Body of pancreas (tissue), 4 donors: ENCODE data around the gene GPR137B. TPM values are rescaled to one million over a fixed set of nuclear protein-coding genes. Genes with fewer than 3 reads are reported as not detected.

Experiments used
- ATAC-seq: fragments of 150-250 bp; one replicate; pipeline ENCODE4 v1.9.1; 2016
- DNase-seq, 4 donors: peaks; one replicate each; pipeline ENCODE4 v3.0.0-alpha.2; 2019
- H3K27ac ChIP-seq, 4 donors: fragments of 200-600 bp; sonication (generic); 1 replicate in 3 of 4; 2 replicates in 1 of 4; pipeline versions ENCODE4 v1.5.1 to v1.6.1; 2016 to 2019; ENCODE audit warnings: mild to moderate bottlenecking in 1 of 4, mixed read lengths in 1 of 4, moderate library complexity in 1 of 4
- H3K27me3 ChIP-seq, 2 donors: fragments of 200-600 bp; sonication (generic); one replicate each; pipeline ENCODE4 v1.6.0; 2016; ENCODE audit warnings: mild to moderate bottlenecking in 1 of 2
- H3K36me3 ChIP-seq, 2 donors: fragments of 200-600 bp; sonication (generic); replicated peaks in 1 of 2; 2 replicates each; pipeline ENCODE4 v1.5.1; 2016; ENCODE audit warnings: low read depth in 2 of 2; ENCODE audit not compliant: insufficient read depth in 1 of 2
- H3K4me1 ChIP-seq: fragments of 200-600 bp; sonication (generic); one replicate; pipeline ENCODE4 v1.6.0; 2016
- H3K4me3 ChIP-seq, 2 donors: fragments of 200-600 bp; sonication (generic); 1 replicate in 1 of 2; 2 replicates in 1 of 2; pipeline ENCODE4 v1.5.1; 2016 to 2019
- H3K9me3 ChIP-seq, 3 donors: fragments of 200-600 bp; sonication (generic); 1 replicate in 2 of 3; 2 replicates in 1 of 3; pipeline ENCODE4 v1.5.1; 2016
- POLR2A ChIP-seq, 3 donors: fragments of 450-650 bp; IDR thresholded peaks; one replicate each; pipeline ENCODE4 v1.6.1; 2016; ENCODE audit warnings: antibody characterized with exemption in 3 of 3, mild to moderate bottlenecking in 2 of 3
- WGBS, 2 donors: methylation state at CpG; one replicate each; pipeline ENCODE4 v1.1.5; 2017; 5-methylcytosine and 5-hydroxymethylcytosine counted together
- intact Hi-C: fragments of 100-400 bp; cut with DNase I; formaldehyde crosslinking; loops from one replicate; pipeline ENCODE4 v1.15.1; 2023
- total RNA-seq, 2 donors: library from RNA; depleted of rRNA; stranded (reverse); fragments of >200 nt; gene quantifications; one replicate each; pipeline ENCODE4 v1.1.0, GENCODE V29; 2016
- TF ChIP-seq, protein P1 (sequence below), 7 experiments: fragments of 450-650 bp in 4 of 7; fragments of 200-600 bp in 3 of 7; sonication (generic) in 3 of 7; IDR thresholded peaks; one replicate each; pipeline ENCODE4 v1.5.1; 2016 to 2019; ENCODE audit warnings: antibody characterized with exemption in 7 of 7

Gene GPR137B
- total RNA-seq, 2 donors from 2014 or later = 3.3 to 3.9 TPM

DNA sequence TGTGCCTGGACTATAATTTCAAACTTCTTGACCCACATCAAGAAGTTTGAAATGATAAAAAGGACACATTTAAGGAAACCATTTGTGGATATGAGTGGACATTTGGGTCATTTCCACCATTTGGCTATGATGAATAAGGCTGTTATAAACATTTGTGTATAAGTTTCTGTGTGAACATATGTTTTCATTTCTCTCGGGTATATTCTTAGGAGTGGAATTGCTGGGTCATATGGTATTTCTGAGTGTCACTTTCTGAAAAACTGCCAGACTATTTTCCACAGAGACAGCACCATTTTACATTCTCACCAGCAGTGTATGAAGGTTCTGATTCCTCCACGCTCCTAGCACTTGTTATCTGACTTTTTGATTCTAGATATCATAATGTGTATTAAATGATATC, 50.8 kb downstream of the GPR137B start:
- Histone ChIP-seq H3K9me3 (peaks cover 0 to 58% (median 2%) of the 10 kb centered on the region in 3 donors), H3K27me3 (no peaks in the 10 kb centered on the region), H3K4me3 (no peak overlapping the region), H3K27ac (no peak overlapping the region), H3K36me3 (no peaks in the 10 kb centered on the region), H3K4me1 (no peaks in the 10 kb centered on the region)
- TF ChIP-seq, protein P1, sequence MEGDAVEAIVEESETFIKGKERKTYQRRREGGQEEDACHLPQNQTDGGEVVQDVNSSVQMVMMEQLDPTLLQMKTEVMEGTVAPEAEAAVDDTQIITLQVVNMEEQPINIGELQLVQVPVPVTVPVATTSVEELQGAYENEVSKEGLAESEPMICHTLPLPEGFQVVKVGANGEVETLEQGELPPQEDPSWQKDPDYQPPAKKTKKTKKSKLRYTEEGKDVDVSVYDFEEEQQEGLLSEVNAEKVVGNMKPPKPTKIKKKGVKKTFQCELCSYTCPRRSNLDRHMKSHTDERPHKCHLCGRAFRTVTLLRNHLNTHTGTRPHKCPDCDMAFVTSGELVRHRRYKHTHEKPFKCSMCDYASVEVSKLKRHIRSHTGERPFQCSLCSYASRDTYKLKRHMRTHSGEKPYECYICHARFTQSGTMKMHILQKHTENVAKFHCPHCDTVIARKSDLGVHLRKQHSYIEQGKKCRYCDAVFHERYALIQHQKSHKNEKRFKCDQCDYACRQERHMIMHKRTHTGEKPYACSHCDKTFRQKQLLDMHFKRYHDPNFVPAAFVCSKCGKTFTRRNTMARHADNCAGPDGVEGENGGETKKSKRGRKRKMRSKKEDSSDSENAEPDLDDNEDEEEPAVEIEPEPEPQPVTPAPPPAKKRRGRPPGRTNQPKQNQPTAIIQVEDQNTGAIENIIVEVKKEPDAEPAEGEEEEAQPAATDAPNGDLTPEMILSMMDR (IDR thresholded peaks at IDR 0.05) = no peak
- no peak for TF ChIP-seq POLR2A (IDR thresholded peaks at IDR 0.05)
- no peak for DNase-seq
- intact Hi-C loops = no loop called here
- ATAC-seq = peak; percentile 15
- 81 to 87% methylated on average over 2 of the region's 2 CpGs for WGBS, 2 donors

DNA sequence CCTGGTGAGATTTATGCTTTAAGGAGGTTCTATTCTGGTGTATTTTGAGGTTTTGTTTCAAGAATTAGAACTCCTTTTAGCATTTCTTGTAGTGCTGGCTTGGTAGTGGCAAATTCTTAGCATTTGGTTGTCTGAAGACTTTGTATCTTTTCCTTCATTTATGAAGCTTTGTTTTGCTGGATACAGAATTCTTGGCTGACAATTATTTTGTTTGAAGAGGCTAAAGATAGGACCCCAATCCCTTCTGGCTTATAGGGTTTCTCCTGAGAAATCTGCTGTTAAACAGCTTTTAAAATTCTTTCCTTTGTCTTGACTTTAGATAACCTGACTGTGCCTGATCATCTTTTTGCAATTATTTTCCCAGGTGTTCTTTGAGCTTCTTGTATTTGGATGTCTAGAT, 58.6 kb downstream of the GPR137B start:
- peaks cover 2 to 90% (median 4%) of the 10 kb centered on the region in 3 donors for H3K9me3 ChIP-seq
- intact Hi-C loops = no loop called here
- no peak for ATAC-seq

DNA sequence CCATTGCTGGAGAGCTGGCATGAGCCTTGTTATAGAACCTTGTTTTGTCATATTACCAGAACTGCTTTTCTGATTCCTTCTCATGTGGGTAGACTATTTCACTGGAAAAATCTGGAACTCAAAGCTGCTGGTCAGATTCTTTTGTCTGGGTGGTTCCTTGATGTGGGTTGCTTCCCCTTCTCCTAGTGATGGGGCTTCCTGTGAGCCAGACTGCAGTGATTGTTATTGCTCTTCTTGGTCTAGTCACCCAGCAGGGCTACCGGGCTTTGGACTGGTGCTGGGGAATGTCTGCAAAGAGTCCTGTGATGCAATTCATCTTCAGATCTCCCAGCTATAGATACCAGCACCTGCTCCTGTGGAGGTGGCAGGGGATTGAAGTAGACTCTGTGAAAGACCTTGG, 59.4 kb downstream of the GPR137B start:
- H3K9me3 ChIP-seq = peaks cover 2 to 93% (median 4%) of the 10 kb centered on the region in 3 donors
- no peak overlapping the region for H3K27ac ChIP-seq
- no peak for TF ChIP-seq POLR2A (IDR thresholded peaks at IDR 0.05)
- TF ChIP-seq, protein P1 (IDR thresholded peaks at IDR 0.05) = no peak
- H3K27me3 ChIP-seq = no peaks in the 10 kb centered on the region
- no peak overlapping the region for H3K4me3 ChIP-seq
- intact Hi-C loops = no loop called here
- no peaks in the 10 kb centered on the region for H3K36me3 ChIP-seq
- ATAC-seq (peak; percentile 13), DNase-seq (no peak)
- WGBS, 2 donors = 71 to 88% methylated on average over 1 of the region's 1 CpG
- no peaks in the 10 kb centered on the region for H3K4me1 ChIP-seq

More for the DNA sequence above, 58.6 kb downstream of the GPR137B start:
- Histone ChIP-seq H3K4me3 (no peak overlapping the region), H3K27me3 (no peaks in the 10 kb centered on the region), H3K27ac (no peak overlapping the region), H3K4me1 (no peaks in the 10 kb centered on the region), H3K36me3 (no peaks in the 10 kb centered on the region)
- TF ChIP-seq, protein P1 (IDR thresholded peaks at IDR 0.05) = no peak
- TF ChIP-seq POLR2A (IDR thresholded peaks at IDR 0.05) = no peak
- no peak for DNase-seq

DNA sequence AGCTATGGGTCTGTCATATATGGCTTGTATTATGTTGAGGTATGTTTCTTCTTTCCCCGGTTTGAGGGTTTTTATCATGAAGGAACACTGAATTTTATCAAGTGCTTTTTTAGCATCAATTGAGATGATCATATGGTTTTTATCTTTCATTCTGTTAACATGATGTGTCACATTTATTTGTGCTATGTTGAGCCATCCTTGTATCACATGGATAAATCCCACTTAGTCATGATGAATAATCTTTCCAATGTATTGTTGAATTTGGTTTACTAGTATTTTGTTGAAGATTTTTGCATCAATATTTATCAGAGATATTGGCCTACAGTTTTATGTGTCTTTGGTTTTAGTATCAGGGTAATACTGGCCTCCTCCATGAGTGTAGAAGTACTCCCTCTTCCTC, 61.7 kb downstream of the GPR137B start:
- 87 to 100% methylated on average over 1 of the region's 1 CpG for WGBS, 2 donors
- Histone ChIP-seq H3K36me3 (no peaks in the 10 kb centered on the region), H3K27ac (no peak overlapping the region), H3K9me3 (peaks cover 0 to 72% (median 4%) of the 10 kb centered on the region in 3 donors), H3K4me3 (no peak overlapping the region), H3K27me3 (no peaks in the 10 kb centered on the region), H3K4me1 (no peaks in the 10 kb centered on the region)
- intact Hi-C loops = no loop called here
- DNase-seq (no peak), ATAC-seq (no peak)
- TF ChIP-seq, protein P1 (IDR thresholded peaks at IDR 0.05) = no peak
- TF ChIP-seq POLR2A (IDR thresholded peaks at IDR 0.05) = no peak

DNA sequence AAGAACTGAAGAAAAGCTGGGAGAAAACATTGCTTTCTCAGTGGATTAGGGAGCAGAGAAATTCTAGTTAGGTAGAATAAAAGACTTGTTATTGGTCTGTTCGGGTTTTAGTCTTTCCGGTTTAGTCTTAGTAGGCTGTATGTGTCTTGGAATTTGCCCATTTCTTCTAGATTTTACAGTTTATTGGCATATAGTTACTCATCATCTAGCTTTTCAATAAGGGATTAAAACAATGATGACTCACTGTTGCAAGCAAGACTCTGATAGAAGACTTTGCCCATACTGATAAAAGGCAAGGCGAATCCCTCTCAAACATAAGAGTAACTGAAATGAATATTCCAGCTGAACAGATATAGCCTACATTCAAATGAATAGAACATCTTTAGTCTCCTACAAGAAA, 62.3 kb downstream of the GPR137B start:
- WGBS, 2 donors = 95 to 96% methylated on average over 3 of the region's 3 CpGs
- Histone ChIP-seq H3K27ac (no peak overlapping the region), H3K4me1 (no peaks in the 10 kb centered on the region), H3K9me3 (peaks cover 0 to 66% (median 4%) of the 10 kb centered on the region in 3 donors), H3K4me3 (no peak overlapping the region), H3K27me3 (no peaks in the 10 kb centered on the region), H3K36me3 (no peaks in the 10 kb centered on the region)
- no peak for DNase-seq
- intact Hi-C loops = no loop called here
- ATAC-seq = no peak
- TF ChIP-seq POLR2A (IDR thresholded peaks at IDR 0.05) = no peak
- TF ChIP-seq, protein P1 (IDR thresholded peaks at IDR 0.05) = no peak
